HepG2 (cell line): Measurements from ENCODE around the gene PRSS36. TPM values are rescaled to one million over a fixed set of nuclear protein-coding genes. Genes with fewer than 3 reads are reported as not detected.
"Not testable (repeated sequence)": the region's sequence is repeated elsewhere in the genome, so short reads cannot be mapped to it uniquely, and the experiment has no call there.

ENCODE experiments used
- ATAC-seq: fragments of 200-7000 bp; cut with Tn5 transposase; 3 replicates; pipeline ENCODE4 v1.9.1; 2020; ENCODE audit warnings: mild to moderate bottlenecking, moderate library complexity
- BruUV-seq: library from RNA; stranded (reverse); fragments of 400-500 nt; replicated peaks from 2 replicates; lab custom pipeline; 2021; lab: Mats Ljungman, UMichigan
- CTCF ChIA-PET: fragments of 300-600 bp; formaldehyde crosslinking; extraction: SDS; loops from one replicate; lab custom pipeline; 2021; ENCODE audit warnings: low total read pairs, inconsistent platforms, low intra/inter-chr PET ratio; lab: Yijun Ruan, JAX
- POLR2A ChIA-PET: fragments of 350-600 bp; sonication (Branson Sonifier 250); formaldehyde crosslinking; loops from one replicate; lab custom pipeline; 2020; ENCODE audit warnings: antibody characterized with exemption, inconsistent platforms; lab: Yijun Ruan, JAX
- DNase-seq: peaks from one replicate; pipeline ENCODE4 v3.0.0-alpha.2; 2015; ENCODE audit warnings: low spot score
- FAIRE-seq: peaks from 3 replicates; lab custom pipeline; 2011; peaks lifted over from hg19 to GRCh38; lab: Jason Lieb, UNC
- H2AFZ ChIP-seq: one replicate; pipeline ENCODE4 v1.6.1; 2011; ENCODE audit warnings: low read length, inconsistent platforms
- H3K27ac ChIP-seq: fragments of 300-600 bp; 3 replicates; pipeline ENCODE4 v1.8.0; 2011; ENCODE audit warnings: mixed run types, mild to moderate bottlenecking, mixed read lengths, low read length, inconsistent platforms; ENCODE audit not compliant: insufficient read depth; ENCODE audit errors: extremely low read length
- H3K27me3 ChIP-seq, 2 experiments: fragments of 200-600 bp in 1 of 2; 2 replicates in 1 of 2; 3 replicates in 1 of 2; pipeline versions ENCODE4 v1.6.0 to v1.8.0; 2011; ENCODE audit warnings: low read length in 2 of 2, mild to moderate bottlenecking in 2 of 2, moderate library complexity in 2 of 2, inconsistent platforms in 1 of 2; ENCODE audit not compliant: insufficient read depth in 2 of 2, control insufficient read depth in 1 of 2
- H3K36me3 ChIP-seq, 2 experiments: fragments of 200-600 bp in 1 of 2; replicated peaks in 1 of 2; 2 replicates in 1 of 2; 3 replicates in 1 of 2; pipeline versions ENCODE4 v1.5.1 to v1.8.0; 2011; ENCODE audit warnings: low read length in 2 of 2, inconsistent platforms in 1 of 2; ENCODE audit not compliant: insufficient read depth in 2 of 2, control insufficient read depth in 1 of 2
- H3K4me1 ChIP-seq: 2 replicates; pipeline ENCODE4 v1.5.1; 2012; ENCODE audit warnings: low read length, inconsistent platforms; ENCODE audit not compliant: insufficient read depth
- H3K4me2 ChIP-seq: 2 replicates; pipeline ENCODE4 v1.6.0; 2011; ENCODE audit warnings: low read depth, low read length, inconsistent platforms
- H3K4me3 ChIP-seq, 3 experiments: fragments of 200-600 bp in 1 of 3; sonication (generic), shearing (Covaris generic) in 1 of 3; replicated peaks in 1 of 3; 2 replicates each; pipeline ENCODE4 v1.5.1; 2011 to 2016; ENCODE audit warnings: low read length in 3 of 3, inconsistent platforms in 2 of 3, low read depth in 2 of 3, mild to moderate bottlenecking in 2 of 3, control low read depth in 1 of 3, mixed read lengths in 1 of 3; ENCODE audit not compliant: insufficient read depth in 1 of 3
- H3K79me2 ChIP-seq: one replicate; pipeline ENCODE4 v1.6.1; 2011; ENCODE audit warnings: low read length, inconsistent platforms; ENCODE audit not compliant: insufficient read depth
- H3K9ac ChIP-seq: 2 replicates; pipeline ENCODE4 v1.6.0; 2011; ENCODE audit warnings: mild to moderate bottlenecking, low read depth, low read length, inconsistent platforms; ENCODE audit not compliant: insufficient read depth
- H3K9me3 ChIP-seq: 2 replicates; pipeline ENCODE4 v1.5.1; 2012; ENCODE audit warnings: mild to moderate bottlenecking, low read length
- H4K20me1 ChIP-seq: 2 replicates; pipeline ENCODE4 v1.6.0; 2011; ENCODE audit warnings: inconsistent platforms, mild to moderate bottlenecking, low read length, moderate library complexity; ENCODE audit not compliant: insufficient read depth
- EZH2 ChIP-seq: conservative IDR thresholded peaks from 2 replicates; pipeline ENCODE4 v1.6.1; 2012; ENCODE audit warnings: mild to moderate bottlenecking, low read depth, low read length, moderate library complexity
- GTF2F1 ChIP-seq: fragments of 150-350 bp; IDR thresholded peaks from 2 replicates; pipeline ENCODE4 v1.6.1; 2014; ENCODE audit warnings: low read length
- NFKB2 ChIP-seq: sonication (generic); formaldehyde crosslinking; IDR thresholded peaks from 2 replicates; pipeline ENCODE4 v1.4.0; 2020; ENCODE audit warnings: missing genetic modification reagents, borderline replicate concordance
- WGBS: methylation state at CpG from one replicate; pipeline ENCODE4 v1.1.6; 2017; ENCODE audit warnings: low lambda C conversion rate; 5-methylcytosine and 5-hydroxymethylcytosine counted together
- in situ Hi-C: cut with HindIII; loops from 2 replicates; pipeline ENCODE4 v1.10.0; 2017; ENCODE audit warnings: low pct_unique_long_range_greater_than_20kb; ENCODE audit not compliant: extremely low pct_ligation_motif_present
- intact Hi-C: fragments of 100-400 bp; cut with micrococcal nuclease; formaldehyde crosslinking; loops from one replicate; pipeline ENCODE4 v1.10.0; 2022; ENCODE audit not compliant: unreplicated experiment
- polyA plus RNA-seq, 8 experiments: library from polyadenylated mRNA; depleted of rRNA in 3 of 8; stranded (reverse) in 7 of 8; unstranded in 1 of 8; fragments of >200 nt; fragmentation: Illumina TruSeq in 4 of 8; extraction: Trizol in 4 of 8; gene quantifications; 2 replicates each; pipeline versions ENCODE4 v1.2.1 to v1.2.3, GENCODE V29; 2011 to 2016; ENCODE audit warnings: low read depth in 4 of 8, missing spikeins in 1 of 8, mixed read lengths in 1 of 8; ENCODE audit not compliant: insufficient read depth in 1 of 8
- total RNA-seq, 5 experiments: library from RNA; depleted of rRNA; stranded (reverse); fragments of >200 nt; fragmentation: Illumina TruSeq; extraction: Trizol; gene quantifications; 2 replicates each; pipeline ENCODE4 v1.2.3, GENCODE V29; 2016; ENCODE audit warnings: low read depth in 1 of 5

PRSS36 gene
- total and polyA plus RNA-seq, 2 of the 13 experiments (the other 11 are each of a cell fraction or from before 2014, with no cell fraction given), result 1.5 to 2.1 TPM

GRCh38 chr16:31157136-31157535, 7.3 kb upstream of the PRSS36 start:
- in situ Hi-C loops (no loop called here), intact Hi-C loops (loop anchor here (5.0 kb wide), 2 partner anchors 50 to 130 kb away; partner anchors contain the start of gene BCKDK)
- ATAC-seq, result peak; percentile 57
- Histone ChIP-seq H3K4me1 (peaks cover 8% of the 10 kb centered on the region), H3K4me2 (peak overlapping the region; percentile 58), H3K27me3 (peaks cover 4 to 32% of the 10 kb centered on the region in 2 experiments; a peak in 4 of 5 replicates), H3K27ac (no peak overlapping the region), H3K79me2 (no peaks in the 10 kb centered on the region), H3K36me3 (no peaks in the 10 kb centered on the region), H3K9ac (no peak overlapping the region), H3K9me3 (no peaks in the 10 kb centered on the region), H3K4me3 (no peak overlapping the region), H4K20me1 (no peaks in the 10 kb centered on the region), H2AFZ (no peak overlapping the region)
- WGBS, result 5% methylated on average over 8 of the region's 8 CpGs
- POLR2A ChIA-PET, result interaction anchor here (0.7 to 1.3 kb wide), 2 partner anchors 8 to 23 kb away, joined by 3 to 7 read pairs; partner anchors contain the start of gene FUS
- no peak for FAIRE-seq
- BruUV-seq, result no TSS peak
- CTCF ChIA-PET, result no interaction called here
- no peak for DNase-seq
- TF ChIP-seq NFKB2 (CRISPR knock-in tag), result no peak
- no peak for TF ChIP-seq GTF2F1
- peak; percentile 77; the same call in 1 of the 2 replicates for TF ChIP-seq EZH2

DNA sequence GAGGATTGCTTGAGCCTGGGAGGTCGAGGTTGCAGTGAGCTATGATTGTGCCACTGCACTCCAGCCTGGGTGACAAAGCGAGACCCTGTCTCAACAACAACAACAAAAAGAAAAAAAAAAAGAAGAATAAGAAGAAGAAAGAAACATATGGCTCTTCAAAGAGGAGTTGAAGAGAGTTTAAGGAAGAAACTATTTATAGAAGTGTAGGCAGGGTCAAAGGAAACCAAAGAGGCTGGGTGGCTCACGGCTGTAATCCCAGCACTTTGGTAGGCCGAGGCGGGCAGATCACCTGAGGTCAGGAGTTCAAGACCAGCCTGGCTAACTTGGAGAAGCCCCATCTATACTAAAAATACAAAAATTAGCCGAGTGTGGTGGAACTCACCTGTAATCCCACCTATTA, 1.1 kb upstream of the PRSS36 start:
- H3K4me2 ChIP-seq, BruUV-seq, CTCF ChIA-PET, H4K20me1 ChIP-seq, intact Hi-C loops, H3K36me3 ChIP-seq, in situ Hi-C loops, DNase-seq, H2AFZ ChIP-seq, H3K9me3 ChIP-seq, H3K27ac ChIP-seq, H3K9ac ChIP-seq, POLR2A ChIA-PET, H3K4me3 ChIP-seq, ATAC-seq, FAIRE-seq, H3K79me2 ChIP-seq: not testable (repeated sequence)
- Histone ChIP-seq H3K27me3 (peaks cover 1 to 37% of the 10 kb centered on the region in 2 experiments; a peak in 4 of 5 replicates), H3K4me1 (peaks cover 23% of the 10 kb centered on the region)
- WGBS, result 32% methylated on average over 6 of the region's 6 CpGs
